Left lung (tissue), 10 donors: ENCODE results near the gene USP17L28. TPM values are rescaled to one million over a fixed set of nuclear protein-coding genes. Genes with fewer than 3 reads are reported as not detected.
"Not testable (repeated sequence)": the region's sequence is repeated elsewhere in the genome, so short reads cannot be mapped to it uniquely, and the experiment has no call there.

Experiments used
- ATAC-seq: fragments of 200-7000 bp; cut with Tn5 transposase; one replicate; pipeline ENCODE4 v1.9.1; 2020; ENCODE audit warnings: moderate library complexity
- DNase-seq, 4 donors: peaks; one replicate each; pipeline ENCODE4 v3.0.0-alpha.2; 2013 to 2020
- H3K27ac ChIP-seq, 2 donors: fragments of 200-600 bp; sonication (generic) in 1 of 2; one replicate each; pipeline versions ENCODE4 v1.5.0 to v1.8.0; 2020 to 2021
- H3K27me3 ChIP-seq, 2 donors: fragments of 200-600 bp; sonication (generic) in 1 of 2; one replicate each; pipeline versions ENCODE4 v1.5.0 to v1.8.0; 2020 to 2021
- H3K36me3 ChIP-seq, 2 donors: fragments of 200-600 bp; sonication (generic) in 1 of 2; one replicate each; pipeline versions ENCODE4 v1.5.0 to v1.8.0; 2020 to 2021
- H3K4me1 ChIP-seq, 2 donors: fragments of 200-600 bp; one replicate each; pipeline ENCODE4 v1.8.0; 2021
- H3K4me3 ChIP-seq, 2 donors: fragments of 200-600 bp; sonication (generic) in 1 of 2; one replicate each; pipeline versions ENCODE4 v1.5.0 to v1.8.0; 2020 to 2021; ENCODE audit warnings: mild to moderate bottlenecking in 1 of 2
- H3K9me3 ChIP-seq, 2 donors: fragments of 200-600 bp; sonication (generic) in 1 of 2; one replicate each; pipeline versions ENCODE4 v1.5.0 to v1.8.0; 2020 to 2021
- intact Hi-C, 2 donors: fragments of 100-400 bp; cut with DNase I; formaldehyde crosslinking; loops; one replicate each; pipeline versions ENCODE4 v1.11.2 to v1.14.2; 2022
- polyA plus RNA-seq, 6 donors: library from polyadenylated mRNA; unstranded; fragments of 120-200 nt; gene quantifications; one replicate each; pipeline ENCODE4 v1.2.1, GENCODE V29; 2013; ENCODE audit not compliant: insufficient read length in 6 of 6
- total RNA-seq, 2 donors: library from RNA; stranded (reverse); fragmentation: NEBNext Ultra II Directional; extraction: Animal tissue kit (Norgen Biotek cat#: 25700); gene quantifications; one replicate each; pipeline ENCODE4 v1.2.1, GENCODE V29; 2021
- TF ChIP-seq, protein P1 (sequence below), 2 donors: fragments of 200-600 bp; sonication (generic) in 1 of 2; IDR thresholded peaks; one replicate each; pipeline versions ENCODE4 v1.5.0 to v1.8.0; 2021; ENCODE audit warnings: antibody characterized with exemption in 2 of 2
- donor health status: DM: no; HTN: yes; CAD: no.
- donor health status: DM: no; HTN: no; CAD: no.

The USP17L28 gene
- total and polyA plus RNA-seq, 8 donors: not detected

DNA sequence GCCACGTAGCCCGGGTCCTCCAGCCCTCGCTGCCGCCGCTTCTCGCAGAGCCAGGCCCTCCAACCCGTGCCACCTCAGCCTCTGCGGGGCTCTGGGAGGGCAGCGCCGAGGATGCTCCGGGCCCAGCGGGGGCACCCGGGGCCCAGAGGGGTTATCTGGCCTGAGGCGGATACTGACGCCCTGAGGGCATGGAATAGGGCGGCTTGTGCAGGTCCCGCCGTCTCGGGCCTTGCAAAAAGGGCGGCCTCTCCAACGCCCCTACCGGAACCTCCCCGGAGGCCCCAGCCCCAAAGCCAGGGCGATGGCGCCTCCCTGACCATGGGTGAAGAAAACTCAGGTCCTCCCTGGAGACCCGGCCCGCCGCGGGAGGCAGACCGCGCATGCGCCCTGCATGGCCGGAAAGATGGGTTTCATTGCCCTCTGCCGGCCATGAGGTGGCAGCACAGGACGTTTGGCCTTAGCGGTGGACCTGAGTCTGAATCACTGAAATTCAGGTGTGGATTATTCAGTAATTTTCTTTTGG, 32.4 kb downstream of the USP17L28 start:
- H3K36me3 ChIP-seq, ATAC-seq, H3K27me3 ChIP-seq, intact Hi-C loops, H3K4me1 ChIP-seq, H3K9me3 ChIP-seq, H3K27ac ChIP-seq: not testable (repeated sequence)
- H3K4me3 ChIP-seq: peak overlapping the region; percentile 20 to 28
- DNase-seq: peak in 3 of 4 donors; percentile 2 to 68 (median 9)
- TF ChIP-seq, protein P1, sequence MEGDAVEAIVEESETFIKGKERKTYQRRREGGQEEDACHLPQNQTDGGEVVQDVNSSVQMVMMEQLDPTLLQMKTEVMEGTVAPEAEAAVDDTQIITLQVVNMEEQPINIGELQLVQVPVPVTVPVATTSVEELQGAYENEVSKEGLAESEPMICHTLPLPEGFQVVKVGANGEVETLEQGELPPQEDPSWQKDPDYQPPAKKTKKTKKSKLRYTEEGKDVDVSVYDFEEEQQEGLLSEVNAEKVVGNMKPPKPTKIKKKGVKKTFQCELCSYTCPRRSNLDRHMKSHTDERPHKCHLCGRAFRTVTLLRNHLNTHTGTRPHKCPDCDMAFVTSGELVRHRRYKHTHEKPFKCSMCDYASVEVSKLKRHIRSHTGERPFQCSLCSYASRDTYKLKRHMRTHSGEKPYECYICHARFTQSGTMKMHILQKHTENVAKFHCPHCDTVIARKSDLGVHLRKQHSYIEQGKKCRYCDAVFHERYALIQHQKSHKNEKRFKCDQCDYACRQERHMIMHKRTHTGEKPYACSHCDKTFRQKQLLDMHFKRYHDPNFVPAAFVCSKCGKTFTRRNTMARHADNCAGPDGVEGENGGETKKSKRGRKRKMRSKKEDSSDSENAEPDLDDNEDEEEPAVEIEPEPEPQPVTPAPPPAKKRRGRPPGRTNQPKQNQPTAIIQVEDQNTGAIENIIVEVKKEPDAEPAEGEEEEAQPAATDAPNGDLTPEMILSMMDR (IDR thresholded peaks at IDR 0.05): peak; percentile 46 to 69

DNA sequence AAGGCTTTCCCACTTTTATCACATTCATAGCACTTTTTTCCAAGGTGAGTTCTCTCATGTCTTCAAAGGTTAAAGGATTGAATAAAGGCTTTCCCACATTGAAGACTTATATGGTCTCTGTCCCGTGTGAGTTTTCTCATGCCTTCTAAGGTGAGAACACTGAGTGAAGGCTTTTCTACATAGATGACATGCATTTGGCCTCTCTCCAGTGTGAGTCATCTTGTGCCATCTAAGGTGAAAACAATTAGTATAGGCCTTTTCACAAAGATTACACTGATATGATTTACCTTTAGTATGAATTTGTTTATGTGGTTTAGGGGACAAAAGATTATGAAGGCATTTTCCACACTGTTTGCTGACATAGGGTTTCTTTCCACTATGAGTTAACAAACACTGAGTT, 35.4 kb downstream of the USP17L28 start:
- DNase-seq (no peak), ATAC-seq (no peak)
- TF ChIP-seq, protein P1 (IDR thresholded peaks at IDR 0.05): no peak
- no peaks in the 10 kb centered on the region for H3K27me3 ChIP-seq
- H3K36me3 ChIP-seq: no peaks in the 10 kb centered on the region
- no peaks in the 10 kb centered on the region for H3K4me1 ChIP-seq
- no peak overlapping the region for H3K4me3 ChIP-seq
- no peaks in the 10 kb centered on the region for H3K9me3 ChIP-seq
- no peak overlapping the region for H3K27ac ChIP-seq
- intact Hi-C loops: no loop called here

DNA sequence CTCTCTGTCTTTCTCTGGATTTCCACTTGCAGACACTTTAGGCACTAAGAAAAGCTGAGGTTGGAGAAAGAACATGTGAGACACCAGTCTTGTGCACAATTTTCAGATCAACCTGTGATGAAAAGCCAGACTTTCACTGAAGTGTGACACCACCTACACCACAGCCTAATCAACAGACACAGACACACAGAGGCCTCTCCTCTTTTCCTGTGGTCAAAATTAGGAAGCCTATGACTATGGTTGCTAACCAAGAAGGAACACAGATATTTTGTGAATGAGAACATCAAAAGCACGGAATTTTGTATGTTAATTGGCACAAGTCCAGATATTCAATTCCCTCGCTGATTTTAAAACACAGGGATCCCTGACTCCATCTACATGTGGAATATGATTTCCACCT, 40.3 kb downstream of the USP17L28 start:
- H3K27ac ChIP-seq, H3K4me1 ChIP-seq, H3K4me3 ChIP-seq, DNase-seq, H3K27me3 ChIP-seq, H3K36me3 ChIP-seq, H3K9me3 ChIP-seq, intact Hi-C loops, ATAC-seq: not testable (repeated sequence)

Other genes with a start within 250 kb of the USP17L28 start
- not detected for gene FAM90A26, start 178.5 kb upstream of the USP17L28 start, total RNA-seq
- under 1 TPM; 0.08 to 0.23 (median 0.14) TPM for gene FAM90A26, start 178.5 kb upstream of the USP17L28 start, polyA plus RNA-seq
- gene USP17L10, start 138.2 kb upstream of the USP17L28 start, total RNA-seq: not detected
- not detected for gene USP17L10, start 138.2 kb upstream of the USP17L28 start, polyA plus RNA-seq
- not detected for gene USP17L11, start 133.5 kb upstream of the USP17L28 start, total RNA-seq
- not detected for gene USP17L11, start 133.5 kb upstream of the USP17L28 start, polyA plus RNA-seq
- not detected for gene USP17L12, start 128.7 kb upstream of the USP17L28 start, total RNA-seq
- not detected for gene USP17L12, start 128.7 kb upstream of the USP17L28 start, polyA plus RNA-seq
- not detected for gene USP17L13, start 124.0 kb upstream of the USP17L28 start, total RNA-seq
- gene USP17L13, start 124.0 kb upstream of the USP17L28 start, polyA plus RNA-seq: not detected
- gene USP17L15, start 114.5 kb upstream of the USP17L28 start, total RNA-seq: not detected
- not detected for gene USP17L15, start 114.5 kb upstream of the USP17L28 start, polyA plus RNA-seq
- gene USP17L17, start 105.0 kb upstream of the USP17L28 start, total RNA-seq: not detected
- not detected for gene USP17L17, start 105.0 kb upstream of the USP17L28 start, polyA plus RNA-seq
- not detected for gene USP17L18, start 100.3 kb upstream of the USP17L28 start, total RNA-seq
- not detected for gene USP17L18, start 100.3 kb upstream of the USP17L28 start, polyA plus RNA-seq
- not detected for gene USP17L19, start 95.5 kb upstream of the USP17L28 start, total RNA-seq
- not detected for gene USP17L19, start 95.5 kb upstream of the USP17L28 start, polyA plus RNA-seq
- gene USP17L20, start 90.8 kb upstream of the USP17L28 start, total RNA-seq: not detected
- gene USP17L20, start 90.8 kb upstream of the USP17L28 start, polyA plus RNA-seq: not detected
- gene USP17L21, start 86.0 kb upstream of the USP17L28 start, total RNA-seq: not detected
- gene USP17L21, start 86.0 kb upstream of the USP17L28 start, polyA plus RNA-seq: not detected
- not detected for gene USP17L22, start 81.3 kb upstream of the USP17L28 start, total RNA-seq
- gene USP17L22, start 81.3 kb upstream of the USP17L28 start, polyA plus RNA-seq: not detected
- not detected for gene USP17L24, start 23.7 kb upstream of the USP17L28 start, total RNA-seq
- gene USP17L24, start 23.7 kb upstream of the USP17L28 start, polyA plus RNA-seq: not detected
- not detected for gene USP17L25, start 19.0 kb upstream of the USP17L28 start, total RNA-seq
- not detected for gene USP17L25, start 19.0 kb upstream of the USP17L28 start, polyA plus RNA-seq
- gene USP17L26, start 14.2 kb upstream of the USP17L28 start, total RNA-seq: not detected
- not detected for gene USP17L26, start 14.2 kb upstream of the USP17L28 start, polyA plus RNA-seq
- not detected for gene USP17L5, start 9.5 kb upstream of the USP17L28 start, total RNA-seq
- not detected for gene USP17L5, start 9.5 kb upstream of the USP17L28 start, polyA plus RNA-seq
- gene USP17L27, start 4.7 kb upstream of the USP17L28 start, total RNA-seq: not detected
- gene USP17L27, start 4.7 kb upstream of the USP17L28 start, polyA plus RNA-seq: not detected
- not detected for gene USP17L29, start 4.7 kb downstream of the USP17L28 start, total RNA-seq
- gene USP17L29, start 4.7 kb downstream of the USP17L28 start, polyA plus RNA-seq: not detected
- gene USP17L30, start 14.2 kb downstream of the USP17L28 start, total RNA-seq: not detected
- gene USP17L30, start 14.2 kb downstream of the USP17L28 start, polyA plus RNA-seq: not detected
- not detected for gene DEFB131A, start 95.5 kb downstream of the USP17L28 start, total RNA-seq
- gene DEFB131A, start 95.5 kb downstream of the USP17L28 start, polyA plus RNA-seq: not detected